Stimulated activated effector memory CD8-positive, alpha-beta T cell treated with anti-CD3 and anti-CD28 coated beads, Interleukin-12 subunit alpha, Interleukin-12 subunit beta, amount 100 ng/mL, for 72 hours (primary cell): ENCODE measurements around the gene PRRT4.

Experiments used
- ATAC-seq: fragments of 150-1000 bp; cut with Tn5 transposase; 2 replicates; pipeline ENCODE4 v1.10.0; 2021
- DNase-seq, 2 donors: peaks; one replicate each; pipeline ENCODE4 v3.0.0; 2021 to 2022; ENCODE audit warnings: low spot score in 2 of 2
- H3K27ac Mint-ChIP-seq: one replicate; pipeline ENCODE4 v1.8.0; 2022; ENCODE audit warnings: mild to moderate bottlenecking, mixed read lengths
- H3K36me3 Mint-ChIP-seq: one replicate; pipeline ENCODE4 v1.8.0; 2022; ENCODE audit warnings: mild to moderate bottlenecking, mixed read lengths
- H3K4me1 Mint-ChIP-seq: one replicate; pipeline ENCODE4 v1.8.0; 2022; ENCODE audit warnings: mixed read lengths
- H3K4me3 Mint-ChIP-seq: one replicate; pipeline ENCODE4 v1.8.0; 2022; ENCODE audit warnings: mild to moderate bottlenecking, mixed read lengths
- H3K9me3 Mint-ChIP-seq: one replicate; pipeline ENCODE4 v1.8.0; 2022; ENCODE audit warnings: mixed read lengths

Gene PRRT4

GRCh38 chr7:128387216-128388144 is 26.0 kb upstream of the PRRT4 start:
- Mint-ChIP-seq H3K9me3 (no peaks in the 10 kb centered on the region), H3K36me3 (no peaks in the 10 kb centered on the region), H3K27ac (no peak overlapping the region)

GRCh38 chr7:128385988-128386925 is 24.8 kb upstream of the PRRT4 start:
- no peak overlapping the region for H3K4me3 Mint-ChIP-seq
- ATAC-seq, result no peak
- H3K4me1 Mint-ChIP-seq, result peaks cover 5% of the 10 kb centered on the region
- no peaks in the 10 kb centered on the region for H3K36me3 Mint-ChIP-seq
- peak overlapping the region; percentile 20 for H3K27ac Mint-ChIP-seq
- no peaks in the 10 kb centered on the region for H3K9me3 Mint-ChIP-seq
- DNase-seq, result no peak

More at GRCh38 chr7:128387216-128388144, 26.0 kb upstream of the PRRT4 start:
- peaks cover 5% of the 10 kb centered on the region for H3K4me1 Mint-ChIP-seq
- peak; percentile 69 to 82 for DNase-seq
- ATAC-seq, result peak; percentile 76
- no peak overlapping the region for H3K4me3 Mint-ChIP-seq

- Mint-ChIP-seq H3K4me3 (no peak overlapping the region), H3K27ac (no peak overlapping the region), H3K36me3 (no peaks in the 10 kb centered on the region), H3K9me3 (no peaks in the 10 kb centered on the region), H3K4me1 (peaks cover 5% of the 10 kb centered on the region)
- no peak for ATAC-seq
- no peak for DNase-seq
Observed at GRCh38 chr7:128384726-128385125, 23.2 kb upstream of the PRRT4 start.

GRCh38 chr7:128383776-128384175 is 22.3 kb upstream of the PRRT4 start:
- no peak for ATAC-seq
- DNase-seq, result no peak
- Mint-ChIP-seq H3K9me3 (no peaks in the 10 kb centered on the region), H3K36me3 (no peaks in the 10 kb centered on the region), H3K4me1 (peaks cover 5% of the 10 kb centered on the region), H3K27ac (no peak overlapping the region), H3K4me3 (no peak overlapping the region)

- Mint-ChIP-seq H3K36me3 (no peaks in the 10 kb centered on the region), H3K27ac (peak overlapping the region; percentile 39), H3K4me1 (no peaks in the 10 kb centered on the region), H3K9me3 (no peaks in the 10 kb centered on the region), H3K4me3 (no peak overlapping the region)
- ATAC-seq (peak; percentile 53), DNase-seq (peak; percentile 48 to 73)
Observed at GRCh38 chr7:128381161-128381821, 19.8 kb upstream of the PRRT4 start.

GRCh38 chr7:128380483-128381106 is 19.1 kb upstream of the PRRT4 start:
- H3K4me3 Mint-ChIP-seq, result no peak overlapping the region
- no peak overlapping the region for H3K27ac Mint-ChIP-seq
- ATAC-seq (no peak), DNase-seq (peak in 1 of 2 donors; percentile 43)
- H3K36me3 Mint-ChIP-seq, result no peaks in the 10 kb centered on the region
- H3K4me1 Mint-ChIP-seq, result no peaks in the 10 kb centered on the region
- no peaks in the 10 kb centered on the region for H3K9me3 Mint-ChIP-seq

- DNase-seq, result no peak
- Mint-ChIP-seq H3K27ac (no peak overlapping the region), H3K4me1 (no peaks in the 10 kb centered on the region), H3K9me3 (no peaks in the 10 kb centered on the region), H3K4me3 (no peak overlapping the region), H3K36me3 (no peaks in the 10 kb centered on the region)
- ATAC-seq, result no peak
Observed at GRCh38 chr7:128379900-128380479, 18.5 kb upstream of the PRRT4 start.

- Mint-ChIP-seq H3K4me1 (no peaks in the 10 kb centered on the region), H3K9me3 (no peaks in the 10 kb centered on the region), H3K4me3 (no peak overlapping the region), H3K36me3 (no peaks in the 10 kb centered on the region), H3K27ac (no peak overlapping the region)
- DNase-seq (no peak), ATAC-seq (no peak)
Observed at GRCh38 chr7:128378637-128379036, 17.1 kb upstream of the PRRT4 start.

GRCh38 chr7:128376077-128376476 is 14.6 kb upstream of the PRRT4 start:
- DNase-seq (no peak), ATAC-seq (no peak)
- H3K4me1 Mint-ChIP-seq, result no peaks in the 10 kb centered on the region
- no peak overlapping the region for H3K4me3 Mint-ChIP-seq
- no peaks in the 10 kb centered on the region for H3K36me3 Mint-ChIP-seq
- no peak overlapping the region for H3K27ac Mint-ChIP-seq
- no peaks in the 10 kb centered on the region for H3K9me3 Mint-ChIP-seq

- no peak overlapping the region for H3K4me3 Mint-ChIP-seq
- H3K9me3 Mint-ChIP-seq, result no peaks in the 10 kb centered on the region
- ATAC-seq (no peak), DNase-seq (no peak)
- no peak overlapping the region for H3K27ac Mint-ChIP-seq
- no peaks in the 10 kb centered on the region for H3K36me3 Mint-ChIP-seq
- H3K4me1 Mint-ChIP-seq, result no peaks in the 10 kb centered on the region
Observed at GRCh38 chr7:128374041-128374440, 12.6 kb upstream of the PRRT4 start.

GRCh38 chr7:128373606-128374005 is 12.1 kb upstream of the PRRT4 start:
- H3K27ac Mint-ChIP-seq, result no peak overlapping the region
- ATAC-seq, result no peak
- H3K9me3 Mint-ChIP-seq, result no peaks in the 10 kb centered on the region
- H3K36me3 Mint-ChIP-seq, result no peaks in the 10 kb centered on the region
- H3K4me1 Mint-ChIP-seq, result no peaks in the 10 kb centered on the region
- no peak for DNase-seq
- no peak overlapping the region for H3K4me3 Mint-ChIP-seq

- H3K4me3 Mint-ChIP-seq, result no peak overlapping the region
- DNase-seq, result no peak
- no peak overlapping the region for H3K27ac Mint-ChIP-seq
- H3K4me1 Mint-ChIP-seq, result no peaks in the 10 kb centered on the region
- no peaks in the 10 kb centered on the region for H3K9me3 Mint-ChIP-seq
- no peak for ATAC-seq
- H3K36me3 Mint-ChIP-seq, result no peaks in the 10 kb centered on the region
Observed at GRCh38 chr7:128370491-128370890, 9.0 kb upstream of the PRRT4 start.

GRCh38 chr7:128366986-128367385 is 5.5 kb upstream of the PRRT4 start:
- H3K4me3 Mint-ChIP-seq, result no peak overlapping the region
- no peaks in the 10 kb centered on the region for H3K9me3 Mint-ChIP-seq
- no peak for ATAC-seq
- DNase-seq, result no peak
- H3K4me1 Mint-ChIP-seq, result peaks cover 8% of the 10 kb centered on the region
- no peak overlapping the region for H3K27ac Mint-ChIP-seq
- H3K36me3 Mint-ChIP-seq, result no peaks in the 10 kb centered on the region

GRCh38 chr7:128366300-128366699 is 4.8 kb upstream of the PRRT4 start:
- Mint-ChIP-seq H3K9me3 (no peaks in the 10 kb centered on the region), H3K27ac (no peak overlapping the region), H3K4me1 (peaks cover 14% of the 10 kb centered on the region), H3K4me3 (no peak overlapping the region), H3K36me3 (no peaks in the 10 kb centered on the region)
- no peak for ATAC-seq
- no peak for DNase-seq
